HG02571 (cell line): ENCODE measurements around the gene ELAVL2.

Source experiments
- ATAC-seq: cut with Tn5 transposase; IDR thresholded peaks from one replicate; pipeline ENCODE4 v1.9.1; 2021; ENCODE audit warnings: mild to moderate bottlenecking, moderate library complexity; ENCODE audit not compliant: unreplicated experiment

ELAVL2 gene

DNA sequence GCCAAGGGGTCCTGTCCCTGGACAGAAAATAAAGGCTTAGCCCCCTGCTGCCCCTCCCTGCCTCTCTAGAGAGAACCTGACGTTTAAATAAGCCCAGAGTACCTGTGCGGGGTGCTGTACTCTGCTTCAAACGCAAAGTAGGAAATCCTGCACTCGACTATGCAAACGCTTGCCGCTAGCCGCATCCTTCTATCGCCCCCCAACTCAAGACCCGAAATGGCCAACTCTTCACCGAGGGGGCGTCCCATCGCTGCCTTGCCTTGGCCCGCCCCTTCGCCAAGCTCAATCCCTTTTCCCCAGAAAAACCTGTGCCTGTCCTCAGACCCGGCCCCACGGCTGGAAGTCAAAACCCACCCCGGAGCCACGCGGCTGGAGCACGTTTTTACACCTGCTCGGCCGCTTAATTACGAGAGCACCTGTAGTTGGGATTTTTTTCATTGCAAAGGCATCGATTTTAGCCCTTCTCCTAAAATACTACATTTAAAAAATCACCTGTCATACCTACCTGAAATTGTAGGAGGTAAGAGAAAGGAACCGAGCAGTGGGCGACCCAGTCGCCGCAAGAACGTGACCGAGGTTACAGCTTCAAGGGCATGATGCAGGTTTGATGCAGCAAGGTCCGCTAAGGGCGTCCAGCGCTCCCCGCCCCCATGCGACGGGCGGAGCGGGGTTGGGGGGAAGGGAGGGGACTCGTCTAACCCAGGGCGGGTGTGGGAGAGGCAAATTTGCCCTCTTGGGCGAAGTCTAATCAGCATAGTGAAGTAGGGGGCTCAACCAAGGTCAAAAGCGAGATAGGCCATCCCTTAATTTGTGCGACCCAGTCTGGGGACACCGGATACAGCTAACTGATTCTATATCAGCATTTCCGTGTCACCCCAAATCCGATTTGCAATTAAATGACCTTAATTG, 3.5 kb downstream of the ELAVL2 start:
- ATAC-seq = no peak

DNA sequence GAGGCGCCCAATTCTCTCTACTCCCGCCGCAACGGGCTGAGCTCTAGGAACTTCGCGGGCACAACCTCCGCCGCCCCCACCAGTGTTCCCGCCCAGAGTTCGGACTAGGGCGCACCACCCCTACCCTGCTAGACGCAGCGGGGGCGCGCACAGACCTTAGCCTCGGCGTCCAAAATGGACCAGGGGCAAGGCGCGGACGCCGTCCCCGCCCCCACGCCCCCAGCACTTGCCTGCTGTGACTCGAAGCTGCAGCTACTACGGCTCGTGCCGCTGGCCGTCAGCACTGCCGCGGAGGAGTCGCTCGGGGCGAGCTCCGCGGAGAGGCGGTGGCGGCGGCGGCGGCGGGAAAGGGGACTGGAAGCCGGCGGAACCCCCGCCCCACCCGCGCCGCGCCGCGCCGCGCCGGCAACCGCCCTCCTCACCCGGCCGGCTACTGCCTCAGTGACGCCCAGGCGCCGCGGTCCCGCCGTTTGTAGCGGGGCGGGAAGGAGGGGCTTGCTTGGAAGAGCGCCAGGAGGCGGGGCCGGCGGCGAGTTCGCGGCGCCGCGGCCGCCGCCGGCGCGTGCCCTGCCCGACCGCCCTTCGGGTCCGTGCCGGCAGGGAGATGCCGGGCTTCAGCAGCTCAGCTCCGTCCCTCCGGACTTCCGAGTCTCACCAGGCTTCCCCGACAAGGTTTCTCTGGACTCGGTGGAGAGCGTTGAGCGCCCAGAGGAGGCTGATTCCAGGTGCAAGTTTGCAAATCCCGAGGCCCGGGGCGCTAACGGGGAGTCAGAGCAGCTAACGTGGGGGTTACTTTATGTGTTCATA, 4.5 kb downstream of the ELAVL2 start:
- no peak for ATAC-seq

DNA sequence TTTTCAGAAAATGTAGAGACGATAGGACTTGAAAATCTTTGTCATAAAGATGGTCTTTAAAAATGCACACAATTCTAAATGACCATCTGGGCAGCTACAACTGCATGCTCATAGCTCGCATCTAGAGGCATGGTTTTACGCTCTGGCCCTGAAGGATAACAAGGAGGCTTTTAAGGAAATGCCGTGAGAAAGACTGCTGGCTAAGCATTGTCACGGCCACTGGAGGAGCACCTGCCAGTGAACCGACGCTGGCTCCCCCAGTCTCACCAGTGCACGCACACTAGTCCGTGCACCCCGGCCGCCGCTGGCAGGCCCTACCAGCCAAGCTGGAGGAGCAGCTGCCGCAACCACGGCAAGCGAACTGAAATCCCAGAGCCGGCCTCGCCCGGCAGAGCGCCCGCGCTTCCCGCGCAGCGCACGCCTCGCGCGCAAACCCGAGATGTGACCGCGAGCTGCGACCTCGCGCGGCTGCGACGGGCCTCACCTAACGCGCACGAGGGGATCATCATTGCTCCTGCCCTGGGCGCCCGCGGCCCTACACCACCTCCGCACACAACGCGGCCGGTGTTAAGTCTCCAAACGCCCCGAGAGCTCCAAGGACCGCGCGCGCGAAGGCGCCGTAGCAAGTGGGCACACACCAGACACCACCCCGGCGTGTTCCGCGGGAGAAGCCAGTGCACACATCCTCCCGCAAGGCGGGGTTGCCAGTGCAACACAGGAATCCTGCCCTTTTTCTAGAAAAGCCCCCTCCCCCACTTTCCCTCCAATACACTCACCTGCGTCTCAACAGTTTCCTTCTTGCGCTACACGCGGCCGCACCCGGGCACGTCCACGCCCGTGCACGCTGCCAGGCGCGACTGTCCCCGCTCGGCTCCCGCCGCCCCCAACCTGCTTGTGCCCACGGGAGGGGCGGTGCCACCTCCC, 5.3 kb downstream of the ELAVL2 start:
- no peak for ATAC-seq

DNA sequence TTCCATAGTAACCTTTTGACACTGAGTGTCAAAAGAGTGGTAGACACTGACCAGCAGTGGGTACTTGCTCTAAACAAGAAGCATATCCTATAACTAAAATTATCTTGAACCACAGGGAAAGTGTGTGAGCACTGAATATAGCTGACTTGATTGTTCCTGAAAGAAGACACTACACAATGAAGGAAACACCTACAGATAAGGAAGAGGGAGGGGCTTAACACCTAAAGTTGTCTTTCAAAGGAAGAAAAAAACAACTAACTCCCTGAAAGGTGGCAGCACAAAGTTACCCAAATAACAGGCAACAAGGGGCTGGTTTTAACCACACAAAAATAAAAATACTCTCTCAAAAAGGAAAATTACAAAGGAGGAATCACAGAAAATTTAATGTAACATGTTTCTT, 6.6 kb downstream of the ELAVL2 start:
- no peak for ATAC-seq

DNA sequence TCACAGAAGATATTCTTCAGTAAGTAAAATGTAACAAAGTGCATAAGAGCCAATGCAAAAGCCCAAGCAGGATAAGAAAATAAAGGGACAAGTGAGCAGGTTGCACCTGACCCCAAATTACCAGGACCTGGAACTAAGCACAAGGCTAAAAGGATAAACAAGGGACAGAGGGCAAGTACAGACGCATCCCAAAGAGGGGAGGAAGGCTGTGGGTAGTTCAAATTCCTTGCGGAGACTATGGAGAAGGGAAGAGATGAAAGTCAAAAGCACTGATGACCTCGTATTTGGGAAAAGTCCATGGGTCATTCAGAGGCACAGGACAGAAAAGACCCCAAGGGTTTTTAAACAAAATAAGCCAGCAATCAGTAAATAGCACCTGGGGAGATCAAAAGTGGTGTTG, 11.8 kb downstream of the ELAVL2 start:
- no peak for ATAC-seq

DNA sequence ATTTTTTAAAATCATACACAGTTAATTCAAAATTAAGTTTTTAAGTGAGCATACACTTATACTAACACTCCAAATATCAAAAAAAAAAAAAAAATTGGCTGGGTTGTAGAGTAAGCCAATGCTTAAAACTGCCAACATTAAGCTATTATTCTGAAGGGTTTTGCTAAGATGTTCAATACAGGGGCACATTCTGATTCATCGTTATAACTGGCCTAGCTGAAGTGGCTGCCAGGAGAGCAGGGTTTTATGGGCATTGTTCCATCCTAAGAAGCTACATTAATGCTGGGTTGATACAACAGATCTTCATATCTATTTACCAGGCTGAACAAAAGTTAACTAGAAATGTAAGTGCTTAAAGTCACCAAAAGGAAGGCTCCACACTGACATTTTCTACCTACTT, 13.4 kb downstream of the ELAVL2 start:
- no peak for ATAC-seq

DNA sequence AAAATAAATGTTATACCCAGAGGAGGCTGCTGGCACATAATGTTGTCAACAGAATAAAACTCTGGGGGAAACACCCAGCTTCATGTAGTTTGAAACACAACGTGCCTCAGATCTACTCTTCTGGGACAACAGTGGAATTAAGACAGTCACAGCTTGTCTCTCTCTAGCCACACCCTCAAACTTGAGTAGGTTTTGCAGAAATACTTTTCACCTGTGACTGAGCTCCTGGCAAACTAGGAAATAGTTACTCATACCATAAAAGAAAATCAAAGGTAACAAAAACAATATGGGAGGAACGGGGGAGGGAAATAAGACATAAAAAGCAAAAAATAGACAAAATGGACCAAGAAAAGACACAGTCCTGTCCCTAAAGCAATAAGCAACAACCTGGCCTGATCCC, 14.4 kb downstream of the ELAVL2 start:
- ATAC-seq = no peak

DNA sequence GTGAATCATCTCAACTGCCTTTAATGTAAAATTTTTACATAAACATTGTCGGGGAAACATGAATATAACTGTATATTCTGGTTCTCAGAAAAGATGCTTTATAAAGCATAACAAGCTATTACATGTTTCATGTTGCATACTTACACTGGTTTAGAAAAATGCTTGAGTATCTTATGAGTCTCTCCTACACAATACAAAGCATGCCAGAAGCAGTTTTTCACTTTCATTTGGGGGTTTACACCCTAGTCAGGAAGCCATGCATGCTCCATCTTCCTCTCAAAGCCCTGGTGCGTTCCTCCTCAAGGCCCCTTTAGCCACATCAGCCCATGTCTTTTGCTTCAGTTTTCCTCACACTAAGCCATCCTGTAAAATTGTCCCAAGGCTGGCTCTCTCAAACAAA, 22.8 kb downstream of the ELAVL2 start:
- no peak for ATAC-seq

DNA sequence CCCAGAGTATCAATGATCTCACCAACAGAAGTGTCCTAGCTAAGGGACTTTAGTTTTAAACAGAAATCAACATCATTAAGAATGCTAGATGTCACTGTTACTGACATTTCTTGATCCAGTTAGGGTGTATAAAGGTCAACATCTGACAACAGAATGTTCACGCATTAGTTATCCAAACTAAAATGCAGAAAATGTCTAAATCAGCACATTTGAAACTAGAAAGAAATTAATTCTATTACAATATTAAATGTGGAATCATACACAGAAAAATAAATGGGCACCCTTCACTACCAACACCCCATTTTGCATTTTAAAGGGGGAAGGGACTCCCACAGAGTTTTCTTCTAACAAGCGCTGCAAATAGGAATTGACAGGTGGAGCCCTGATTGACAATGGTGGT, 24.5 kb downstream of the ELAVL2 start:
- ATAC-seq = no peak

DNA sequence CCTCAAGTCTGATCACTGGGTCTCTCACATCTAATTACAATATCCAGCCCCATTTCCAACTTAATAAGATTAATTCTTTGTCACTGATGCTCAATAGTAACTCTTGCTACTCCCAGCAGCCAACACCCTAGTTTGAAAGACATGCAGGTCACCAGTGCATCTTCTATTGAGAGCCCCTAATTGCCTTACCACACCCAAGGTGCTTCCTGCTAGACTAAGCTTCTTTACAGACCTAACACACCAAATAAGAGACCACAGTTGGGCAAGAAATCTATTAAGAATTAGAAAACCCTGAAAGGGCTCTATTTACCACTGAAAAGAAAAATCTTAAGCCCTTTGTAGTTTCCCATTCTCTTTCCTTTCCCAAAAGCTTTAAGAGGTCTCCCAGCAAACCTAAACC, 26.5 kb downstream of the ELAVL2 start:
- no peak for ATAC-seq

DNA sequence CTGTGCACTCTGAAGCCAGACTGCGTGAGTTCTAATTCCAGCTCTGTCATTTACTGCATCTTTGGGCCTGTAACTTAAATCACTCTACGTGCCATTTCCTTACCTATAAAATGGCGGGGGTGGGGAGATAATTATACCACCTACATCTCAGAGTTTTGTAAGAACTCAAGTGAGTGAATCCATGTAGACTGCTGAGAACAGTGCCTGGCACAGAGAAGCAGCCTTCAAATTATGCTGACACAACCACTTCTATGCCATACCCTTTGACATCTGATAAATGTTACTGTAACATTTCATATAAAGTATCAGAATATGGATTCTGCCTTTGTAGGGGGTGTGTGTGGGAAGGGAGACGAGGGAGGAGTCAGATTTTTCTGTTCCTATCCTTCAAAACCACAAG, 27.7 kb downstream of the ELAVL2 start:
- ATAC-seq = no peak

DNA sequence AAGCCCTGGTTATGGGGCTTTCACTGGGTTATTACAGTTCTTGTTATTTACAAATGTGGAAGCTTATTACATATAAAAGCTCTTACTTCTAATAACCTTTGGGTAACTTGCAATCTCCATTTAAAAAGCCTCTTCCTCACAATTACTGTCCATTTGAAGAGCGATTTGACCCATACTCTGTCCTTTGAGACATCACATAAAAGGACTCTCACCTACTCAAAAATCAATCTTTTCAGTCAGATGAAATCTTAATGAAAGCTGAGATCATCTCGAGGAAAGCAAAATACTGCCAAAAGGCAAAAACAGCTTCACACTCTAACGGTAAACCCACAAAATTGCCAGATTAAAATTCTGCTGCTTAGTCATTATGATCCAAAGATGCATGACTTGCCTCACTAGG, 29.8 kb downstream of the ELAVL2 start:
- ATAC-seq = no peak

DNA sequence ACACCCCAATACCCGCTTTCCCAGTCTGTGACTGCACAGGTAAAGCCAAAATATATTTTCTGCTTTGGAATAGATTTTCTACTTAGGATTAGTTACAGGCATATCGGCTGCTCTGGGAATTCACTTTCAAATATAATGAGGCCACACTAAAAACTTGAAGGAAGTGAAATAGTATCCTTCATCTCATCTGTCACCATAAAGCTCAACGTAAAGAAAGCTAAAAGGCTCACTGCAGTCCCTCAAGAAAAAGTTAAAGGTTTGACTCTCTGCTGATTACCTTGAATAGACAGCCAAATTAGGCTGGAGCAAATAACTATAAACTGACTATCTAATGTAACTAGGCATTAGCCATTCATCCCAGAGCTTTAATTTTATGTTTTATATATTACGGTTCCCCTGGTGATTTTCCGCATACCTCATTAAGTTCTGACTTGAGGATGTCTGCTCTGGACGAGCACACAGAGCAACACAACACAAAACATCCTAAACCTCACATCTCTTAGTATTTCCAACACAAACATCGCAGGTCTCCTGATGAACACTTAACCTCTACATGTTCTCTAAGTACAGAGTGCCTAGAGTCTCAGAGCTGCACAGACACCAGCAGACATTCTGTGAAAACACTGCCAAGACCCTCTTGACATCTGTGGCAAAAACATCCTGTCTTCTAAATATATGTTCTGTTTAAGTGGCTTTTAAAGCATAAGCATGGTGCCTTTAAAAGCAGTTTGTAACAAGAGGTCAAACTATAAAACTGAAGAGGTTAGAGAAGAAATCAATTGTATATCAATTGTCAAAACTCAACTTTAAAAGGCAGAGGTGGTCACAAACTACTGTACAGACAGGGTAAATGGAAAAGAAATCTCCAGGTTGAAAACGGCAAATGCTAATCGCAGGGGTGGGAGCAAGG, 35.4 kb downstream of the ELAVL2 start:
- ATAC-seq = no peak

DNA sequence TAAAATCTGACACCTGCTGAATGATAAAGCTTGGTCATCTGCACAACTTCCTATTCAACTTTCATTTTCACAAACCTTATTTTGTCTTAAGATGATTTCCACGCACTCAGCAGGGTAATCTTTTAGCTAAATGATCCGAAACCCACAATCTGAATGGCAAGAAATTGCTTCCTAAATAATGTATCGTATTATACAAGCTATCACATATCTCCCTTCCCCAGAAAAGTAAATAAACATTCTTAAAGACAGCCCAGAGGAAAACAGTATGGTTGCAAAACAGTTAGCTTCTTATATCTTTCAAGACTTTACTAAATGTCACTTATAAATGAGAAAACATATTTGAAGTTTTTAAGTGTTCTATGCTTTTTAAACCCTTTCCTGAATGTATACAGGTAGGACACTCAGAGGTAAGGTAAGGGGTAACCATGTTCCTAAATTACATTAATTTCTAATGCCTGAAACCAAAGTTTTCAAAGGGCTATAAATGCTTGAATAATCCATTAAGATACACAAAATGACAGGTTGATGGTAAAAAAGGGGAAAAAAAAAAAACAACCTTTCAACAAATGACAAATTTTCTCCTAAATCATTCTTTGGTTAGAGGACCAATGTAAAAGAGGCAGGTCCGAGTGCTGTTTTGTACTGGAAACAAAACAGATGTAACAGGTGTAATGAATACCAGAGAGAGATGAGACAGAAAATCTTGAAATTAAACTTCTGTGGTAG, 36.3 kb downstream of the ELAVL2 start:
- no peak for ATAC-seq

DNA sequence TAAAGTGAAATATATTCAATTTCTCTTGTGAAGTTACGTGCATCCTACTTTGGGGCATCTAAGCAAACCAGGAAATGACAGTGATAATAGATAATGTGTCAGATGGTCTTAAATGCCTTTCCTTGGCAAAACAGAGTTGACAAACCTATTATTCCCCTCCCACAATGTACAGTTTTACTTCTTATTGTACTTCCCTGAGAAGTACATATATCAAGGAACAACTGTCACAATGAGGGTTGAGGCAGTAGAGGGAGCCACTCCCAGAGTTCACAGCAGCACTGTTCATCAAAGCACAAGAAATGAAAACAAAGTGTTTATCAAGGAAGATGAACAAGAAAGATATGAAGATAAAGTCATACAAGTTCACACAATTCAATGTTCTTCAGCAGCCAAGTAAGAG, 41.1 kb downstream of the ELAVL2 start:
- ATAC-seq = no peak

DNA sequence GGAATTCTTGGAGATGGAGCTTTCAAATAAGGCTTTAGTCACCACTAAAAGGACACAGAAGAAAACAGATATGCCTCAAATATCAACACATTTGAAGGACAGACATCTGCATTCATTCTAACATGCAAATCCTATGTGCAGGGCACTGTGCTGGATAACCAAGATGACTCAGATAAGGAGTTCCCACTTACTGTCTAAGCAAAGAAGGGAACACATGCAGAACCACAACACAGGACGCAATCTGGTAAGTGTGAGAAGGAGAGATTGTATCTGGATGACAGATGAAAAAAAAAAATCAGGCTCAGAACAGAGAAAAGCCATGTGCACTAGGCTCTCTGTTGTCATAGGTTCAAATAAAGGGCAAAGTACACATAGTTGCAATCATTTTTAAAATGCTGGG, 42.5 kb downstream of the ELAVL2 start:
- no peak for ATAC-seq

DNA sequence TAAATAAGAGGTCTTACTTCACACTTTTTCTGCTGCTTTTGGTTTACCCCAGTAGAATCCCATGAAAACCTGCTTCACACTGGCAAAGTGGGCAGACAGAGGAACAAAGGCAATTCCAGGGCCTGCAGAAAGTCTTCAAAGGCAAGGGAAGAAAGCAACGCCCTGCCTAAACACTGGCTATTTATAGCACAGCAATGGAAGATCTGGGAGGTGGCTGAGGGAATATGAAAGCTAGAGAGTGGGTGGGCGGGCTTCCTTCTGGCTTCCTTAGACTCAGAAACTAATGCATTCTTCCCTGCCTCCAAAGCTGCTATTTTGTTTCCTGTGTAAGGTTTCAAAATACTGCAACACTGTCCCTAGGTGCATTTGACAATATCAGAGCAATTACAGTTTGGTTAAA, 46.8 kb downstream of the ELAVL2 start:
- ATAC-seq = no peak

DNA sequence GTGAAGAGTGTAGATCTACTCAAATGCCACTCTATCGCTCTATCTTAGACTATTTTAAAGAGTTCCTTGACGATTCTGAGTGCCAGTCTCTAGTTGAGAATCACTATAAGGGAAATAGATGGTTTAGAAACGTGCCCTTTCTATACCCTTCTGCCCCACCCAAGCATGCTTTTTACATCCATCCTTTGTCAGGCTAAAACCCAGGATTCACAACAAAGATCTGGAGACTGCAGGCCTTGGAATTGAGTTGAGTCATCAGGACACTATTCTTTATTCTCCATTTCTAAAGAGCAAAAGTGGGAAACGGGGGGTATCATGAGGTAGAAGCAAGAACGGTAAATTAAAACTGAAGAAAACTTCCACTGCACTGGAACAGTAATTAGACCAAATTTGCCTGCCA, 48.7 kb downstream of the ELAVL2 start:
- no peak for ATAC-seq

DNA sequence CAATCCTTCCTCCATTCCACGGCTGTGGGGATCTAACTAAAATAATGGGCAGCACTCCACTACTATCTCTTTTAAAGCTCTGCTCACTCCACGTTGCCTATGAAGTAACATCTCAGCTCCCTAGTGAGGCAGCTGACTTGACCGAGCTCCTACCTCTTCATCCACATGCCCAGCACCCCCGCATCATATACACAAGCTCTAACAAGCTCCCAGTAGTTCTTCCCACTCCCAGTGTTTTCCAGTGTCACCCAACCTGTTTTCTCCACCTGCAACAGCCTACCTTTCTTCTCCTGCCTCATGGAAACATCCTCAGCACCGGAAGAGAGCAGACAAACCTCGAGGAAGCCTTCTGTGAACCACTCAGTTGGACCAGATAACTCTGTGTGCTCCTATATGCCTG, 50.5 kb downstream of the ELAVL2 start:
- ATAC-seq = no peak
